Measurements from ENCODE around the gene DAG1.

- TF ChIP-seq, protein P1, sequence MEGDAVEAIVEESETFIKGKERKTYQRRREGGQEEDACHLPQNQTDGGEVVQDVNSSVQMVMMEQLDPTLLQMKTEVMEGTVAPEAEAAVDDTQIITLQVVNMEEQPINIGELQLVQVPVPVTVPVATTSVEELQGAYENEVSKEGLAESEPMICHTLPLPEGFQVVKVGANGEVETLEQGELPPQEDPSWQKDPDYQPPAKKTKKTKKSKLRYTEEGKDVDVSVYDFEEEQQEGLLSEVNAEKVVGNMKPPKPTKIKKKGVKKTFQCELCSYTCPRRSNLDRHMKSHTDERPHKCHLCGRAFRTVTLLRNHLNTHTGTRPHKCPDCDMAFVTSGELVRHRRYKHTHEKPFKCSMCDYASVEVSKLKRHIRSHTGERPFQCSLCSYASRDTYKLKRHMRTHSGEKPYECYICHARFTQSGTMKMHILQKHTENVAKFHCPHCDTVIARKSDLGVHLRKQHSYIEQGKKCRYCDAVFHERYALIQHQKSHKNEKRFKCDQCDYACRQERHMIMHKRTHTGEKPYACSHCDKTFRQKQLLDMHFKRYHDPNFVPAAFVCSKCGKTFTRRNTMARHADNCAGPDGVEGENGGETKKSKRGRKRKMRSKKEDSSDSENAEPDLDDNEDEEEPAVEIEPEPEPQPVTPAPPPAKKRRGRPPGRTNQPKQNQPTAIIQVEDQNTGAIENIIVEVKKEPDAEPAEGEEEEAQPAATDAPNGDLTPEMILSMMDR (IDR thresholded peaks at IDR 0.05): no peak
- no peak for TF ChIP-seq POLR2A (IDR thresholded peaks at IDR 0.05)
These were observed 24.7 kb upstream of the DAG1 start for GRCh38 chr3:49445391-49445790.
